HepG2 (cell line): ENCODE results near the gene LZTR1. TPM values are rescaled to one million over a fixed set of nuclear protein-coding genes. Genes with fewer than 3 reads are reported as not detected.
A peak's percentile ranks its signal among the peaks of the same experiment; 100 is the strongest.

Experiments
- AHR ChIP-seq: IDR thresholded peaks from 2 replicates; pipeline ENCODE4 v1.6.1; 2018; ENCODE audit warnings: missing genetic modification reagents, missing compliant biosample characterization
- CSRNP2 ChIP-seq: sonication (generic); formaldehyde crosslinking; conservative IDR thresholded peaks from 2 replicates; pipeline ENCODE4 v1.8.0; 2022; ENCODE audit warnings: low read depth, missing genetic modification reagents
- ETV5 ChIP-seq: IDR thresholded peaks from 2 replicates; pipeline ENCODE4 v1.6.1; 2018; ENCODE audit warnings: missing biosample characterization, missing genetic modification reagents, inconsistent platforms, borderline replicate concordance
- FOXK2 ChIP-seq: fragments of 450-650 bp; IDR thresholded peaks from 2 replicates; pipeline ENCODE4 v1.6.1; 2016
- GABPA ChIP-seq, 2 experiments: IDR thresholded peaks; 2 replicates each; pipeline ENCODE4 v1.6.1; 2011 to 2016; ENCODE audit warnings: low read depth in 2 of 2, low read length in 1 of 2, missing biosample characterization in 1 of 2, missing genetic modification characterization in 1 of 2
- GPN1 ChIP-seq: sonication (generic); formaldehyde crosslinking; IDR thresholded peaks from 2 replicates; pipeline ENCODE4 v1.5.1; 2020; ENCODE audit warnings: missing genetic modification reagents, borderline replicate concordance
- HDAC2 ChIP-seq: sonication (generic); formaldehyde crosslinking; IDR thresholded peaks from 2 replicates; pipeline ENCODE4 v1.4.0; 2020; ENCODE audit warnings: missing genetic modification reagents
- HNRNPUL1 ChIP-seq: fragments of 200-400 bp; formaldehyde crosslinking; IDR thresholded peaks from 2 replicates; pipeline ENCODE4 v1.6.1; 2017; ENCODE audit warnings: low read depth, mild to moderate bottlenecking, low read length, moderate library complexity
- KAT7 ChIP-seq: IDR thresholded peaks from 2 replicates; pipeline ENCODE4 v1.6.1; 2018; ENCODE audit warnings: borderline replicate concordance, missing compliant biosample characterization
- KAT8 ChIP-seq: IDR thresholded peaks from 2 replicates; pipeline ENCODE4 v1.6.1; 2016; ENCODE audit warnings: missing genetic modification reagents, missing compliant biosample characterization
- NKX3-1 ChIP-seq: sonication (generic); formaldehyde crosslinking; IDR thresholded peaks from 2 replicates; pipeline ENCODE4 v1.5.0; 2020; ENCODE audit warnings: missing genetic modification reagents
- SMC3 ChIP-seq: IDR thresholded peaks from 2 replicates; pipeline ENCODE4 v1.6.1; 2011; ENCODE audit warnings: low read length, improper control_type of control experiment
- THAP8 ChIP-seq: sonication (generic); formaldehyde crosslinking; IDR thresholded peaks from 2 replicates; pipeline ENCODE4 v1.5.1; 2020; ENCODE audit warnings: missing genetic modification reagents, mild to moderate bottlenecking, borderline replicate concordance
- TRIM22 ChIP-seq: fragments of 450-650 bp; IDR thresholded peaks from 2 replicates; pipeline ENCODE4 v1.6.1; 2017
- ZNF234 ChIP-seq: sonication (generic); formaldehyde crosslinking; conservative IDR thresholded peaks from 2 replicates; pipeline ENCODE4 v1.5.1; 2020; ENCODE audit warnings: mild to moderate bottlenecking, missing genetic modification reagents
- ZNF276 ChIP-seq: sonication (generic); formaldehyde crosslinking; IDR thresholded peaks from 2 replicates; pipeline ENCODE4 v1.4.0; 2020; ENCODE audit warnings: mild to moderate bottlenecking, low read depth, missing genetic modification reagents
- ZNF556 ChIP-seq: sonication (generic); formaldehyde crosslinking; IDR thresholded peaks from 2 replicates; pipeline ENCODE4 v1.4.0; 2020; ENCODE audit warnings: mild to moderate bottlenecking, missing genetic modification reagents, borderline replicate concordance
- ZNF672 ChIP-seq: sonication (generic); formaldehyde crosslinking; IDR thresholded peaks from 2 replicates; pipeline ENCODE4 v1.8.1; 2022; ENCODE audit warnings: missing genetic modification reagents
- ZNF772 ChIP-seq: sonication (generic); formaldehyde crosslinking; IDR thresholded peaks from 2 replicates; pipeline ENCODE4 v1.5.0; 2020; ENCODE audit warnings: mild to moderate bottlenecking, missing genetic modification reagents
- ZNF883 ChIP-seq: sonication (generic); formaldehyde crosslinking; IDR thresholded peaks from 2 replicates; pipeline ENCODE4 v1.5.1; 2020; ENCODE audit warnings: mild to moderate bottlenecking, missing genetic modification reagents; ENCODE audit errors: not compliant biosample characterization
- ZSCAN25 ChIP-seq: sonication (generic); formaldehyde crosslinking; IDR thresholded peaks from 2 replicates; pipeline ENCODE4 v1.8.0; 2022; ENCODE audit warnings: mild to moderate bottlenecking, missing genetic modification reagents
- polyA plus RNA-seq, 8 experiments: library from polyadenylated mRNA; depleted of rRNA in 3 of 8; stranded (reverse) in 7 of 8; unstranded in 1 of 8; fragments of >200 nt; fragmentation: Illumina TruSeq in 4 of 8; extraction: Trizol in 4 of 8; gene quantifications; 2 replicates each; pipeline versions ENCODE4 v1.2.1 to v1.2.3, GENCODE V29; 2011 to 2016; ENCODE audit warnings: low read depth in 4 of 8, missing spikeins in 1 of 8, mixed read lengths in 1 of 8; ENCODE audit not compliant: insufficient read depth in 1 of 8
- total RNA-seq, 5 experiments: library from RNA; depleted of rRNA; stranded (reverse); fragments of >200 nt; fragmentation: Illumina TruSeq; extraction: Trizol; gene quantifications; 2 replicates each; pipeline ENCODE4 v1.2.3, GENCODE V29; 2016; ENCODE audit warnings: low read depth in 1 of 5
- TF ChIP-seq, protein P1 (sequence below): sonication (generic); formaldehyde crosslinking; IDR thresholded peaks from 2 replicates; pipeline ENCODE4 v1.4.0; 2020; ENCODE audit warnings: missing genetic modification reagents, borderline replicate concordance

The LZTR1 gene
- total and polyA plus RNA-seq, 2 of the 13 experiments (the other 11 are each of a cell fraction or from before 2014, with no cell fraction given), result 21.8 to 22.4 TPM

- TF ChIP-seq ZNF556 (CRISPR knock-in tag), result peak; percentile 77; the same call in 1 of the 2 replicates
- no peak for TF ChIP-seq SMC3
- TF ChIP-seq ZSCAN25, result peak; percentile 78
- TF ChIP-seq CSRNP2, result no peak
- TF ChIP-seq, protein P1, sequence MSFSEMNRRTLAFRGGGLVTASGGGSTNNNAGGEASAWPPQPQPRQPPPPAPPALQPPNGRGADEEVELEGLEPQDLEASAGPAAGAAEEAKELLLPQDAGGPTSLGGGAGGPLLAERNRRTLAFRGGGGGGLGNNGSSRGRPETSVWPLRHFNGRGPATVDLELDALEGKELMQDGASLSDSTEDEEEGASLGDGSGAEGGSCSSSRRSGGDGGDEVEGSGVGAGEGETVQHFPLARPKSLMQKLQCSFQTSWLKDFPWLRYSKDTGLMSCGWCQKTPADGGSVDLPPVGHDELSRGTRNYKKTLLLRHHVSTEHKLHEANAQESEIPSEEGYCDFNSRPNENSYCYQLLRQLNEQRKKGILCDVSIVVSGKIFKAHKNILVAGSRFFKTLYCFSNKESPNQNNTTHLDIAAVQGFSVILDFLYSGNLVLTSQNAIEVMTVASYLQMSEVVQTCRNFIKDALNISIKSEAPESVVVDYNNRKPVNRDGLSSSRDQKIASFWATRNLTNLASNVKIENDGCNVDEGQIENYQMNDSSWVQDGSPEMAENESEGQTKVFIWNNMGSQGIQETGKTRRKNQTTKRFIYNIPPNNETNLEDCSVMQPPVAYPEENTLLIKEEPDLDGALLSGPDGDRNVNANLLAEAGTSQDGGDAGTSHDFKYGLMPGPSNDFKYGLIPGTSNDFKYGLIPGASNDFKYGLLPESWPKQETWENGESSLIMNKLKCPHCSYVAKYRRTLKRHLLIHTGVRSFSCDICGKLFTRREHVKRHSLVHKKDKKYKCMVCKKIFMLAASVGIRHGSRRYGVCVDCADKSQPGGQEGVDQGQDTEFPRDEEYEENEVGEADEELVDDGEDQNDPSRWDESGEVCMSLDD (CRISPR knock-in tag), result peak; percentile 92
- no peak for TF ChIP-seq FOXK2
- TF ChIP-seq ZNF672 (CRISPR knock-in tag), result no peak
- TF ChIP-seq ZNF772 (CRISPR knock-in tag), result peak; percentile 93; the same call in 1 of the 2 replicates
- TF ChIP-seq KAT7 (CRISPR knock-in tag), result peak; percentile 82; the same call in 1 of the 2 replicates
- TF ChIP-seq THAP8 (CRISPR knock-in tag), result 0 out of 2 replicates have a peak, but pooled peaks have one; percentile 60
- peak; percentile 82 for TF ChIP-seq ZNF883 (CRISPR knock-in tag)
- TF ChIP-seq NKX3-1 (CRISPR knock-in tag), result peak; percentile 75
- TF ChIP-seq ETV5 (CRISPR knock-in tag), result peak; percentile 84
- TF ChIP-seq TRIM22, result no peak
- TF ChIP-seq KAT8 (CRISPR knock-in tag), result peak; percentile 93
- TF ChIP-seq ZNF234 (CRISPR knock-in tag), result peak; percentile 92; the same call in 1 of the 2 replicates
- peak; percentile 73 for TF ChIP-seq GABPA (IDR thresholded peaks at IDR 0.05; ENCODE audit: low read depth, low read length)
- peak; percentile 87 for TF ChIP-seq GABPA (CRISPR knock-in tag; IDR thresholded peaks at IDR 0.05; ENCODE audit: low read depth)
- TF ChIP-seq GPN1 (CRISPR knock-in tag), result no peak
- TF ChIP-seq HNRNPUL1, result no peak
- TF ChIP-seq AHR (CRISPR knock-in tag), result 0 out of 2 replicates have a peak, but pooled peaks have one; percentile 52
- TF ChIP-seq HDAC2, result peak; percentile 74
- TF ChIP-seq ZNF276, result peak; percentile 87; the same call in 1 of the 2 replicates
Measured at GRCh38 chr22:20981787-20982562, at the start of gene LZTR1 (continued).
